HEK293 (cell line): ENCODE measurements around the gene LBHD1.

Source experiments
- HOXC10 ChIP-seq: sonication (generic); formaldehyde crosslinking; IDR thresholded peaks from 2 replicates; pipeline ENCODE4 v1.8.1; 2023; ENCODE audit warnings: mild to moderate bottlenecking, missing genetic modification reagents
- IKZF3 ChIP-seq: fragments of 450-650 bp; IDR thresholded peaks from 2 replicates; pipeline ENCODE4 v1.5.0; 2018; ENCODE audit warnings: missing biosample characterization, mild to moderate bottlenecking, missing genetic modification characterization, moderate library complexity
- KLF1 ChIP-seq: fragments of 450-650 bp; formaldehyde crosslinking; IDR thresholded peaks from 2 replicates; pipeline ENCODE4 v1.5.1; 2016; ENCODE audit warnings: missing biosample characterization, missing genetic modification characterization
- KLF16 ChIP-seq: fragments of 450-650 bp; formaldehyde crosslinking; IDR thresholded peaks from 2 replicates; pipeline ENCODE4 v1.5.1; 2017; ENCODE audit warnings: missing biosample characterization, missing genetic modification characterization
- RBAK ChIP-seq: fragments of 450-650 bp; formaldehyde crosslinking; IDR thresholded peaks from 2 replicates; pipeline ENCODE4 v1.5.1; 2016; ENCODE audit warnings: missing biosample characterization, missing genetic modification characterization
- SETDB1 ChIP-seq: IDR thresholded peaks from one replicate; pipeline ENCODE4 v1.6.1; 2017; ENCODE audit warnings: mild to moderate bottlenecking, low read length, moderate library complexity, mixed read lengths; ENCODE audit not compliant: insufficient read length
- SP2 ChIP-seq: fragments of 450-650 bp; formaldehyde crosslinking; IDR thresholded peaks from 2 replicates; pipeline ENCODE4 v1.5.1; 2016; ENCODE audit warnings: missing biosample characterization, missing genetic modification characterization
- TRIM28 ChIP-seq: IDR thresholded peaks from 2 replicates; pipeline ENCODE4 v1.6.1; 2011; ENCODE audit warnings: low read length, control low read depth, borderline replicate concordance
- ZBTB11 ChIP-seq: fragments of 450-650 bp; formaldehyde crosslinking; conservative IDR thresholded peaks from 2 replicates; pipeline ENCODE4 v1.5.1; 2016; ENCODE audit warnings: low read depth, missing biosample characterization, missing genetic modification characterization
- ZBTB17 ChIP-seq: fragments of 450-650 bp; formaldehyde crosslinking; IDR thresholded peaks from 2 replicates; pipeline ENCODE4 v1.5.1; 2016; ENCODE audit warnings: missing biosample characterization, missing genetic modification characterization
- ZNF133 ChIP-seq: fragments of 450-650 bp; formaldehyde crosslinking; IDR thresholded peaks from 2 replicates; pipeline ENCODE4 v1.5.1; 2016; ENCODE audit warnings: missing biosample characterization, missing genetic modification characterization
- ZNF18 ChIP-seq: fragments of 450-650 bp; formaldehyde crosslinking; IDR thresholded peaks from 2 replicates; pipeline ENCODE4 v1.5.1; 2016; ENCODE audit warnings: missing biosample characterization, missing genetic modification characterization
- ZNF24 ChIP-seq: fragments of 450-650 bp; formaldehyde crosslinking; IDR thresholded peaks from 2 replicates; pipeline ENCODE4 v1.5.1; 2016; ENCODE audit warnings: missing biosample characterization, missing genetic modification characterization
- ZNF335 ChIP-seq: fragments of 450-650 bp; formaldehyde crosslinking; conservative IDR thresholded peaks from 2 replicates; pipeline ENCODE4 v1.5.1; 2016; ENCODE audit warnings: missing biosample characterization, missing genetic modification characterization
- ZNF473 ChIP-seq: fragments of 450-650 bp; formaldehyde crosslinking; IDR thresholded peaks from 2 replicates; pipeline ENCODE4 v1.5.1; 2017; ENCODE audit warnings: missing biosample characterization, missing genetic modification characterization
- ZNF558 ChIP-seq: fragments of 450-650 bp; formaldehyde crosslinking; IDR thresholded peaks from 2 replicates; pipeline ENCODE4 v1.5.1; 2016; ENCODE audit warnings: missing biosample characterization, missing genetic modification characterization
- ZNF596 ChIP-seq: fragments of 450-650 bp; IDR thresholded peaks from 2 replicates; pipeline ENCODE4 v1.5.0; 2018; ENCODE audit warnings: missing biosample characterization, mild to moderate bottlenecking, missing genetic modification characterization, moderate library complexity
- ZNF600 ChIP-seq: fragments of 450-650 bp; formaldehyde crosslinking; IDR thresholded peaks from 2 replicates; pipeline ENCODE4 v1.5.1; 2016; ENCODE audit warnings: missing biosample characterization, missing genetic modification characterization
- ZNF660 ChIP-seq: fragments of 450-650 bp; IDR thresholded peaks from 2 replicates; pipeline ENCODE4 v1.5.1; 2018; ENCODE audit warnings: missing biosample characterization, mild to moderate bottlenecking, missing genetic modification characterization
- ZNF670 ChIP-seq: fragments of 450-650 bp; formaldehyde crosslinking; IDR thresholded peaks from 2 replicates; pipeline ENCODE4 v1.5.1; 2016; ENCODE audit warnings: missing biosample characterization, missing genetic modification characterization, low read depth
- ZNF768 ChIP-seq: fragments of 450-650 bp; formaldehyde crosslinking; IDR thresholded peaks from 2 replicates; pipeline ENCODE4 v1.5.1; 2018; ENCODE audit warnings: missing biosample characterization, mild to moderate bottlenecking, missing genetic modification characterization
- ZNF777 ChIP-seq: fragments of 450-650 bp; formaldehyde crosslinking; IDR thresholded peaks from 2 replicates; pipeline ENCODE4 v1.5.1; 2017; ENCODE audit warnings: missing biosample characterization, missing genetic modification characterization, borderline replicate concordance
- ZSCAN4 ChIP-seq: fragments of 450-650 bp; formaldehyde crosslinking; IDR thresholded peaks from 2 replicates; pipeline ENCODE4 v1.5.1; 2017; ENCODE audit warnings: missing biosample characterization, missing genetic modification characterization
- ZXDB ChIP-seq: fragments of 450-650 bp; formaldehyde crosslinking; IDR thresholded peaks from 2 replicates; pipeline ENCODE4 v1.5.1; 2016; ENCODE audit warnings: missing biosample characterization, missing genetic modification characterization
- TF ChIP-seq, protein P1 (sequence below): fragments of 450-650 bp; formaldehyde crosslinking; conservative IDR thresholded peaks from 2 replicates; pipeline ENCODE4 v1.5.1; 2016; ENCODE audit warnings: low read depth, missing biosample characterization, missing genetic modification characterization
- TF ChIP-seq, protein P2 (sequence below): fragments of 450-650 bp; formaldehyde crosslinking; IDR thresholded peaks from 2 replicates; pipeline ENCODE4 v1.5.0; 2017; ENCODE audit warnings: missing biosample characterization, missing genetic modification characterization, borderline replicate concordance

LBHD1 gene

DNA sequence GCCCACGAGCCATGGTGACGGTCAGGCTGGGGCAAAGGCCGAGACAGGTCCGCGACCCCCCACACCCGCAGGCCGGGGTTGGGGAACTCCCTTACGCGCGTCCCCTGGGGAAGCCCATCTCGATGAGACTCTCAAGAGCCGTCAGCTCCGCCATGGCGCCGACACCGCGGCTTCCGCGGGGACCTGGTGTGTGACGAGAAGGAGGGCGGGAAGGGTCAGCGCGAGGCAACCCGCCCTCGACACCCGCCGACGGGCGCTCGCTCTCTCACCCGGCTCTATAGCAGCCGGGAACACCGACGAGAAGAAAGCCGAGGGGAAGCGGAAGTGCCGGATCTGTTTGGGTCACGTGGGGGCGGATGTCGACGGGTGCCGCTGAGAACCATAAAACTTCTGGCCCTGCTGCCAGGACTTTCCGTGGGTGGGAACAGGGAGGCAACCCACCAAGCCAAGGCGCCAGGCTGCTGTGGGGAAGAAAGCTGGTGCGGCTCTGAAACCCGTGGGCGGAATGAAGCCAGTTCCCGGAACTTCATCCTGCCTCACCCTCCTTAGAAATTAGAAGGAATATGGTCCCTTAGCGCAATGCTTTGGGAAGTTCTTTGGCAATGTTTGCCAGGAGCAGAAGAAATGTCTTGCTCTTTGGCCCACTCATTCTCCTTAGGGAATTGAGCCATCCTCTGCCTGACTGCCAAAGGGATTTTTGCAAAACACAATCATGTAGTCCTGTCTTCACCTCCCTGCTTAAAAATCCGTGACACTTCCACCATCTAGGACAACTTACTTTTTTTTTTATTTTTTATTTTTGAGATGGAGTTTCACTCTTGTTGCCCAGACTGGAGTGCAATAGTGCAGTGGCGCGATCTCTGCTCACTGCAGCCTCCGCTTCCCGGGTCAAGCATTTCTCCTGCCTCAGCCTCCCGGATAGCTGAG lies 7.0 kb upstream of the LBHD1 start, which contains the start of gene UBXN1 (continued):
- peak; percentile 84 for TF ChIP-seq SP2 (tag by site-specific recombination)
- TF ChIP-seq ZNF600 (tag by site-specific recombination): peak; percentile 88
- peak; percentile 54; the same call in 1 of the 2 replicates for TF ChIP-seq ZNF777 (tag by site-specific recombination)
- peak; percentile 67; the same call in 1 of the 2 replicates for TF ChIP-seq ZNF660 (tag by site-specific recombination)
- TF ChIP-seq, protein P1, sequence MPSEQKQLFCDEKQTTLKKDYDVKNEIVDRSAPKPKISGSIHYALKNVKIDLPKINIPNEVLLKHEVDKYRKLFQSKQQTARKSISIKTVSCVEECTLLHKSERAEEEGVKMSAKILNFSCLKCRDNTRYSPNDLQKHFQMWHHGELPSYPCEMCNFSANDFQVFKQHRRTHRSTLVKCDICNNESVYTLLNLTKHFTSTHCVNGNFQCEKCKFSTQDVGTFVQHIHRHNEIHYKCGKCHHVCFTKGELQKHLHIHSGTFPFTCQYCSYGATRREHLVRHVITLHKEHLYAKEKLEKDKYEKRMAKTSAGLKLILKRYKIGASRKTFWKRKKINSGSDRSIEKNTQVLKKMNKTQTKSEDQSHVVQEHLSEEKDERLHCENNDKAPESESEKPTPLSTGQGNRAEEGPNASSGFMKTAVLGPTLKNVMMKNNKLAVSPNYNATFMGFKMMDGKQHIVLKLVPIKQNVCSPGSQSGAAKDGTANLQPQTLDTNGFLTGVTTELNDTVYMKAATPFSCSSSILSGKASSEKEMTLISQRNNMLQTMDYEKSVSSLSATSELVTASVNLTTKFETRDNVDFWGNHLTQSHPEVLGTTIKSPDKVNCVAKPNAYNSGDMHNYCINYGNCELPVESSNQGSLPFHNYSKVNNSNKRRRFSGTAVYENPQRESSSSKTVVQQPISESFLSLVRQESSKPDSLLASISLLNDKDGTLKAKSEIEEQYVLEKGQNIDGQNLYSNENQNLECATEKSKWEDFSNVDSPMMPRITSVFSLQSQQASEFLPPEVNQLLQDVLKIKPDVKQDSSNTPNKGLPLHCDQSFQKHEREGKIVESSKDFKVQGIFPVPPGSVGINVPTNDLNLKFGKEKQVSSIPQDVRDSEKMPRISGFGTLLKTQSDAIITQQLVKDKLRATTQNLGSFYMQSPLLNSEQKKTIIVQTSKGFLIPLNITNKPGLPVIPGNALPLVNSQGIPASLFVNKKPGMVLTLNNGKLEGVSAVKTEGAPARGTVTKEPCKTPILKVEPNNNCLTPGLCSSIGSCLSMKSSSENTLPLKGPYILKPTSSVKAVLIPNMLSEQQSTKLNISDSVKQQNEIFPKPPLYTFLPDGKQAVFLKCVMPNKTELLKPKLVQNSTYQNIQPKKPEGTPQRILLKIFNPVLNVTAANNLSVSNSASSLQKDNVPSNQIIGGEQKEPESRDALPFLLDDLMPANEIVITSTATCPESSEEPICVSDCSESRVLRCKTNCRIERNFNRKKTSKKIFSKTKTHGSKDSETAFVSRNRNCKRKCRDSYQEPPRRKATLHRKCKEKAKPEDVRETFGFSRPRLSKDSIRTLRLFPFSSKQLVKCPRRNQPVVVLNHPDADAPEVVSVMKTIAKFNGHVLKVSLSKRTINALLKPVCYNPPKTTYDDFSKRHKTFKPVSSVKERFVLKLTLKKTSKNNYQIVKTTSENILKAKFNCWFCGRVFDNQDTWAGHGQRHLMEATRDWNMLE: peak; percentile 85
- peak; percentile 96 for TF ChIP-seq ZNF18 (tag by site-specific recombination)
- no peak for TF ChIP-seq SETDB1
- TF ChIP-seq IKZF3: peak; percentile 62
- peak; percentile 73 for TF ChIP-seq ZXDB
- peak; percentile 66 for TF ChIP-seq ZNF335 (tag by site-specific recombination)
- TF ChIP-seq ZNF558 (tag by site-specific recombination): no peak
- no peak for TF ChIP-seq ZNF670
- TF ChIP-seq ZNF473 (tag by site-specific recombination): no peak
- no peak for TF ChIP-seq ZNF768 (tag by site-specific recombination)
- peak; percentile 55; the same call in 1 of the 2 replicates for TF ChIP-seq KLF16
- no peak for TF ChIP-seq HOXC10 (CRISPR knock-in tag)
- peak; percentile 94 for TF ChIP-seq ZBTB11
- no peak for TF ChIP-seq ZNF133 (tag by site-specific recombination)
- peak; percentile 58; the same call in 1 of the 2 replicates for TF ChIP-seq ZNF24
- peak; percentile 67; the same call in 1 of the 2 replicates for TF ChIP-seq TRIM28
- peak; percentile 19; the same call in 1 of the 2 replicates for TF ChIP-seq KLF1 (tag by site-specific recombination)
- TF ChIP-seq ZNF596: peak; percentile 56; the same call in 1 of the 2 replicates
- peak; percentile 78 for TF ChIP-seq ZBTB17
- no peak for TF ChIP-seq ZSCAN4 (tag by site-specific recombination)
- no peak for TF ChIP-seq RBAK (tag by site-specific recombination)
- TF ChIP-seq, protein P2, sequence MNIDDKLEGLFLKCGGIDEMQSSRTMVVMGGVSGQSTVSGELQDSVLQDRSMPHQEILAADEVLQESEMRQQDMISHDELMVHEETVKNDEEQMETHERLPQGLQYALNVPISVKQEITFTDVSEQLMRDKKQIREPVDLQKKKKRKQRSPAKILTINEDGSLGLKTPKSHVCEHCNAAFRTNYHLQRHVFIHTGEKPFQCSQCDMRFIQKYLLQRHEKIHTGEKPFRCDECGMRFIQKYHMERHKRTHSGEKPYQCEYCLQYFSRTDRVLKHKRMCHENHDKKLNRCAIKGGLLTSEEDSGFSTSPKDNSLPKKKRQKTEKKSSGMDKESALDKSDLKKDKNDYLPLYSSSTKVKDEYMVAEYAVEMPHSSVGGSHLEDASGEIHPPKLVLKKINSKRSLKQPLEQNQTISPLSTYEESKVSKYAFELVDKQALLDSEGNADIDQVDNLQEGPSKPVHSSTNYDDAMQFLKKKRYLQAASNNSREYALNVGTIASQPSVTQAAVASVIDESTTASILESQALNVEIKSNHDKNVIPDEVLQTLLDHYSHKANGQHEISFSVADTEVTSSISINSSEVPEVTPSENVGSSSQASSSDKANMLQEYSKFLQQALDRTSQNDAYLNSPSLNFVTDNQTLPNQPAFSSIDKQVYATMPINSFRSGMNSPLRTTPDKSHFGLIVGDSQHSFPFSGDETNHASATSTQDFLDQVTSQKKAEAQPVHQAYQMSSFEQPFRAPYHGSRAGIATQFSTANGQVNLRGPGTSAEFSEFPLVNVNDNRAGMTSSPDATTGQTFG (tag by site-specific recombination): no peak
